Measurements from ENCODE around the gene IFT22.
A peak's percentile ranks its signal among the peaks of the same experiment; 100 is the strongest.
"Not testable (repeated sequence)": the region's sequence is repeated elsewhere in the genome, so short reads cannot be mapped to it uniquely, and the experiment has no call there.

The IFT22 gene

DNA sequence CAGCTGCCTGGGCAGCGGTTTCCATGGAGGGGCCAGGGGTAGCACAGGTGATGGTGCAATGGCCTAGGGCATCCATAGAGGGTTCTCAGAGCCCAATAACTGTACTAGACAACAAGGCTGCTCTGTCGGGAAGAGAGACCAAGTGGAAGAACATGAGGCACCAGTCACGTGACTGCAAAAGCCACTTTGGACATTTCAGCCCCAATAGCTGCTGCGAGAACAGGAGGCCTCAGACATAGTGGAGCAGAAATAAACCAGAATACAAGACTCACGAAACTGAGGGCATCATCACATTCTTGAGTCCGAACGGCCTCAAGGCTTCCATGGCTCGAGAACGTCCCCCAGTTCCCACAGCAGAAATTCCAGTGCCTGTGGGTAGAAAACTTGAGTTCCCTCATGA, 44.5 kb downstream of the IFT22 start:
- no peak for DNase-seq

DNA sequence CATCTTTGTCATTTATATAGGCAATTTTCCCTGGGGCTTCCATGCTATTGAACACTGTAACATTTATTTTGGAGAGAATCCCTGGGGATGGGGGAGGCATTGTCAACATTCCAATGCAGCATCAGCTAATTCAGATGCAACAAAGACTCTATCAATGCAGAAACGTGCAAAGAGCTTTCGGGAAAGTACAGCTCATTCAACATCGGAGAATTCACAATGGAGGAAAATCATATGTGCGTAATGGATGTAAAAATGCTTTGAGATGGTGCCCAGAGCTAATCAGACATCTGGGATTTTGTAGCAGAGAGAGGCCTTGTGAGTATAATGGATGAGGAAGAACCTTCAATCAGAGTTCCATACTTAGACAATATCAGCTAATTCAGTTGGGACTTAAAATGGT, 48.4 kb downstream of the IFT22 start:
- no peak for DNase-seq

DNA sequence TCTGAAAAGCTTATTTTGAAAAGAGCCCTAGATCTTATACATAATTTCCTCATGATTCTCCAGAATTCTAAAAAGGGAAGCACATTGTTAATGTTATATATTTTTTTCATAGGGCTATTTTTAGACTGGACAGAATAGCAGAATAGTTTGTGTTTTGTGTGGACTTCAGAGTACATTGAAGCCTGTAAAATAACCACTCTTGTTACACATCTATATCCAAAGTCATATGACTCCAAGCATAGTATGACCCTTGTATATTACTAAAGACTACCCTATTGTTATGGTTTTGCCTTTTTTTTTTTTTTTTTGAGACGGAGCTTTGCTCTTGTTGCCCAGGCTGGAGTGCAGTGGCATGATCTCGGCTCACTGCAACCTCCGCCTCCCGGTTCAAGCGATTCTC, 50.6 kb downstream of the IFT22 start:
- DNase-seq = peak in 1 of 2 donors; percentile 25

DNA sequence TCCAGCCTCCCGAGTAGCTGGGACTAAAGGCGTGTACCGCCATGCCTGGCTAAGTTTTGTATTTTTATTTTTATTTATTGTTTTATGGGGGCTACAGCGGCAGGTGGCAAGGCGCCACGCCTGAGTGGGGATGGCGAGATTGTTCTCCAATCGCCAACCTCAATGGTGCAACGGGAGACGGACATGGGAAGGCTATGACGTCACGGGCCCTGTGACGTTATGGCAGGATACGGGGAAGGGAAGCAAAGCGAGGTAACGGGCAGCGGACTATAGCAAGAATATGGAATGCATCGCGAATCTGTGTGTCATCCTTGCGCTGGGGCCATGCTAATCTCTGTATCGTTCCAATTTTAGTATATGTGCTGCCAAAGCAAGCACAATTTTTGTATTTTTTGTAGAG, 51.9 kb downstream of the IFT22 start:
- DNase-seq = no peak

DNA sequence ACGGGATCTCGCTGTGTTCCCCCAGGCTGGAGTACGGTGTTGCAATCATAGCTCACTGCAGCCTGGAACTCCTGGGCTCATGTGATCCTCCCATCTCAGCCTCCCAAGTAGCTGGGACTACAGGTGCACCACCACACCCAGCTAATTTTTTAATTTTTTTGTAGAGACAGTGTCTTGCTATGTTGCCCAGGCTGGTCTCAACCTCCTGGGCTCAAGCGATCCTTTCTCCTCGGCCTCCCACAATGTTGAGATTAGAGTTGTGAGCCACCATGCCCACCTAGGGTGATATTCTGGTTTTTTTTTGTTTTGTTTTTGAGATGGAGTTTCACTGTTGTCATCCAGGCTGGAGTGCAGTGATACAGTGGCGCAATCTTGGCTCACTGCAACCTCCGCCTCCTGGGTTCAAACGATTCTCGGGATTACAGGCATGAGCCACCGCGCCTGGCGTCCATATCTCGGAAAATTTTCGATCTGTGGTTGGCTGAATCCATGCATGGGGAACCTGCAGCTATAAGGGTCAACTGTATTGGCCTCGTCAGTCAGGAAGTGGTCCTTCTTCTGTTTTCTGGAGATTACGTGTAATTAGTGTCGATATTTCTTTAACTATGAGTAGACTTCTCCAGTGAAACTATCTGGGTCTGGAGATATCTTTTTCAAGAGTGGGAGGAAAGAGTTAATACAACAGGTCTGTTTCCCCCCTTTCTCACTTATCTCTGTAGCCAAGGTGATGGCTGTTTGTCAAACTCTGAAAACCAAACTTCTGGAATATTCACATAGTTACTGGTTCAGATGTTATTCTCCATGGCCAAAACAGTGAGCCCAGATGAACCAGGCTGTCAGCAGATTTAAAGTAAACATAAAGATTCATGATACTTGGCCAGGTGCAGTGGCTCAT, 55.7 kb downstream of the IFT22 start:
- no peak for DNase-seq

DNA sequence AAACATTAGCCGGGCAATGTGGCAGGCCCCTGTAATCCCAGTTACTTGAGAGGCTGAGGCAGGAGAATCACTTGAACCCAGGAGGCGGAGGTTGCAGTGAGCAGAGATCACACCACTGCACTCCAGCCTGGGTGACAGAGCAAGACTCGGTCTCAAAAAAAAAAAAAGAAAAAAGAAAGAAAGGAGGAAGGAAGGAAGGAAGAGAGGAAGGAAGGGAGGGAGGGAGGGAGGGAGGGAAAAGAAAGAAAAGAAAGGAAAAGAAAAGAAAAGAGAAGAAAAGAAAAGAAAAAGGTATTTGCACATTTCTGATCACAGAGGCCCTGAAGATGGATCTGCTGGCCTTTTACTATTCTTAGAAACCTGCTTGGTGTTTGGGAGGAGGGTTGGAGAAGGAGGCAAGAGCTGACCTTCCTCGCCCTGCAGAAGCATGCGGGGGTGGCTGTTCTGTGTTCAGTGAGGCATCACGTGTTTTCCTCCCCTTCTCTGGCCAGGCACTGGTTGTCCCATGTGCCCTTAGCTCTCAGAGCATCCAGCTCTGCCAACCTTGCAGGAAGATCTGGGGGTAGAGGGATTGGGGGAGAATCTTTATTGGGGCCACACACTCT, 57.4 kb downstream of the IFT22 start:
- not testable (repeated sequence) for DNase-seq

Measured in hippocampal formation (tissue), 2 donors.